ENCODE measurements around the gene SESN1.
"Not testable (repeated sequence)": the region's sequence is repeated elsewhere in the genome, so short reads cannot be mapped to it uniquely, and the experiment has no call there.

The SESN1 gene

DNA sequence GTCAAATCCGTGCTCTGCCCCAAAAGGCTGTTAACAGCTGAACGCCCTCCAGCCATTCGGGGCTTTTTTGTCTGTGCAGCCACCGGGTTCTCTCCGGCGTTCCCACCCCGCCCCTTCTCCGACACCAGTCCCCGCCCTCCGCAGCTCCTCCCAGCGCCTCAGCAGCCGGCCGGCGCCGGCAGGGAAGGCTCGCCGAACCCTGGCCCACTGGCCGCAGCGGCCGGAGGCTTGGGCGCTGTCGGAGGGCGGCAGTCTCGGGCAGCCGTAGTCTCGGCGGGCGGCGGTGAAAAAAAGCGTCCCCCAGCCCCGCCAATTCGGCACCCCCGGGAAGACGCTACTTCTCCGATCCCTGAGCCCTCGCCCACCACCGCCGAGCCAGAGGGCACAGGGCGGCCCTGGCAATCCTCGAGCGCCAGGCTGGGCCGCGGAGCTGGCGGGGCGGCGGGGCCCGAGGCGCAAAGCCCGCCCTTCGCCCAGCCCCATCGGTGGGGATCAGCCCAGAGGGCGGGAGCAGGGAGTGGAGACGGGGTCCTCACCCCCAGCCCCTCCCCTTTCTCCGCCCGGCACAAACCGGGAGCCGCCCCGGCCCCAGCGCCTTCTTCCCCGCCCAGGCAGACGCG lies at the start of gene SESN1:
TSS of gene SESN1 (minus strand) at position 431 of the 620 bp plus-strand sequence. CDS start 773 bp downstream, outside the sequence.
- DNase-seq (ENCODE audit: low spot score): peak; percentile 92

DNA sequence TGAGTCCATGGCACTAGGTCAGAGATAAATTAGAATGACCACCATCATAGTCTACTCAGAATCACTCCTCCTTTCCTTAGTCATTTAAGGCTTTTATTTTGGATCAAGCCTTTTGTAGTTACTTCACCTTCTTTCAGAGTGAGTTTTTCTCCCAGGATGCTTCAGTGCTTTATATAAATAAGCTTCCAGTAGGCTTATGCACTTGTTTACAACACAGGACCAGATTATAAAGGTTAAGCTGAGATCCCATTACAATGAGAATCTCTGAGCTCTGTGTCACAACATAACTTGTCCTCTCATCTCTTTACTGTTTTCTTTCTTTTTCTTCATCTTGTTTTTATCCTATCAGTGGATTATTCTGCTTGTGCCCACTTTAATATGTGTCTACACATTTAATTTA lies 48.5 kb upstream of the SESN1 start:
- no peak for DNase-seq (ENCODE audit: low spot score)

DNA sequence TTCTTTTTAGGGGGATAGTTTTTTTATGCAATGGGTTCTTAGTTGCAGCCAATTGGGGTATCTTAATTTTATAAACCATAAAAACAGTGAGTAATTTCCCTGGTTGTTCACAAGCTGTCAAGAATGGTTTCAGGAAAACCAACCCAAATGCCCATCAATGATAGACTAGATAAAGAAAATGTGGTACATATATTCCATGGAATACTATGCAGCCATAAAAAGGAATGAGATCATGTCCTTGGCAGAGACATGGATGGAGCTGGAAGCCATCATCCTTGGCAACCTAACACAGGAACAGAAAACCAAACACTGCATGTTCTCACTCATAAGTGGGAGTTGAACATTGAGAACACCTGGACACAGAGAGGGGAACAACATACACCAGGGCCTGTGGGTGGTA lies 47.4 kb upstream of the SESN1 start:
- DNase-seq (ENCODE audit: low spot score): not testable (repeated sequence)

DNA sequence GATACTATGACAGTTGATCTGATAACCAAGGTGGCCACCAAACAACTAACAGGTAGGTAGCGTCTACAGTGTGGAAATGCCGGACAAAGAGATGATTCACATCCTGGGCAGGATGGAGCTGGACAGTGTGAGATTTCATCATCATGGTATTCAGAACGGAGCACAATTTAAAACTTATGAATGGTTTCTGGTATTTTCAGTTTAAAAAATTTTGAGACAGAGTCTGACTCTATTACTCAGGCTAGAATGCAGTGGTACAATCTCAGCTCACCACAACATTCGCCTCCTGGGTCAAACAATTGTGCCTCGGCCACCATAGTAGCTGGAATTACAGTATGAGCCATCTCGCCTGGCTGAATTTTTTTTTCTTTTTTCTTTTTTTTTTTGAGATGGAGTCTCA lies 44.5 kb upstream of the SESN1 start:
- DNase-seq (ENCODE audit: low spot score): peak; percentile 17

DNA sequence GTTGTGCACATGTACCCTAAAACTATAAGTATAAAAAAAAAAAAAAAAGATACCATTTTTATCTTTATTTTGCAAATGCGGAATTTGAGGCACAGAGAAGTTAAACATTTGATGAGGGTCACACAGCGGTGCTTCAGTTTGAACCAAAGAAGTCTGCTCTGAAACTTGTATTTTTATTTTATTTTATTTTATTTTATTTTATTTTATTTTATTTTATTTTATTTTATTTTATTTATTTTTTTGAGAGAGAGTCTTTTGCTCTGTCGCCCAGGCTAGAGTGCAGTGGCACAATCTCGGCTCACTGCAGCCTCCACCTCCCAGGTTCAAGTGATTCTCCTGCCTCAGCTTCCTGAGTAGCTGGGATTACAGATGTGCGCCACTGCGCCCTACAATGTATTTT lies 41.9 kb upstream of the SESN1 start:
- DNase-seq (ENCODE audit: low spot score): not testable (repeated sequence)

DNA sequence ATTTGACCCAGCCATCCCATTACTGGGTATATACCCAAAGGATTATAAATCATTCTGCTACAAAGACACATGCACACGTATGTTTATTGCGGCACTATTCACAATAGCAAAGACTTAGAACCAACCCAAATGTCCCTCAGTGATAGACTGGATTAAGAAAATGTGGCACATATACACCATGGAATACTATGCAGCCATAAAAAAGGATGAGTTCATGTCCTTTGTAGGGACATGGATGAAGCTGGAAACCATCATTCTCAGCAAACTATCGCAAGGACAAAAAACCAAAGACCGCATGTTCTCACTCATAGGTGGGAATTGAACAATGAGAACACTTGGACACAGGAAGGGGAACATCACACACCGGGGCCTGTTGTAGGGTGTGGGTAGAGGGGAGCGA lies 41.4 kb upstream of the SESN1 start:
- not testable (repeated sequence) for DNase-seq (ENCODE audit: low spot score)

DNA sequence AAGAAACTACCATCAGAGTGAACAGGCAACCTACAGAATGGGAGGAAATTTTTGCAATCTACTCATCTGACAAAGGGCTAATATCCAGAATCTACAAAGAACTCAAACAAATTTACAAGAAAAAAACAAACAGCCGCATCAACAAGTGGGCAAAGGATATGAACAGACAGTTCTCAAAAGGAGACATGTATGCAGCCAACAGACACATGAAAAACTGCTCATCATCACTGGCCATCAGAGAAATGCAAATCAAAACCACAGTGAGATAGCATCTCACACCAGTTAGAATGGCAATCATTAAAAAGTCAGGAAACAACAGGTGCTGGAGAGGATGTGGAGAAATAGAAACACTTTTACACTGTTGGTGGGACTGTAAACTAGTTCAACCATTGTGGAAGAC lies 41.0 kb upstream of the SESN1 start:
- not testable (repeated sequence) for DNase-seq (ENCODE audit: low spot score)

DNA sequence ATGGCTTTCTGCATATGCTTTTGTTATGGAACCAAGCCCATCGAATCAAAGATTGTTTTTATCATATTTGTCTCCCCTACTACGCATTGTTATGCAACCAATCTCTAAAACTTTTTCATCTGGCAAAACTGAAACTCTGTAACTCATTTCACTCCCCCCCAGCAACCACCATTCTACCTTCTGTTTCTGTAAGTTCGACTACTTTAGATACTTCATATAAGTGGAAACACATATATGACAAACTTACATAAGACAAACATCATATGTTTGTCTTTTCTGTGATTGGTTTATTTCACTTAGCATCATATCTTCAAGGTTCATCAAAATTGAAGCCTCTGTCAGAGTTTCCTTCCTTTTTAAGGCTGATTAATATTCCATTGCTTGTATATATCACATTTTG lies 35.4 kb upstream of the SESN1 start:
- no peak for DNase-seq (ENCODE audit: low spot score)

DNA sequence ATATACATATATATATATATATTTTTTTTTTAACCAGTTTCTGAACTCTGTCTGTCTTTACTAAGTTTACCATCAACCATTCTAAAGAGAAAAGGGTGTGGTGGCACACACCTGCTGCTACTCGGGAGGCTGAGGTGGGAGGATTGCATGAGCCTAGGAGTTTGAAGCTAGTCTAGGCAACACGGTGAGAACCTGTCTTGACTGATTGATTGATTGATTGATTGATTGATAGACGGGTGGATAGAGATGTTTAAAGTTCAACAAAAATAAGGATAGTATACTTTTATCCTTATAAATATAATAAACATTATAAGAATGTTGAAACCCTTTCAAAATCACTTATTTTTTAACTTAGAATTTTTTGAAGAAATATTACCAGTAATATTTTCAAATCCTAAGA lies 30.9 kb upstream of the SESN1 start:
- no peak for DNase-seq (ENCODE audit: low spot score)

DNA sequence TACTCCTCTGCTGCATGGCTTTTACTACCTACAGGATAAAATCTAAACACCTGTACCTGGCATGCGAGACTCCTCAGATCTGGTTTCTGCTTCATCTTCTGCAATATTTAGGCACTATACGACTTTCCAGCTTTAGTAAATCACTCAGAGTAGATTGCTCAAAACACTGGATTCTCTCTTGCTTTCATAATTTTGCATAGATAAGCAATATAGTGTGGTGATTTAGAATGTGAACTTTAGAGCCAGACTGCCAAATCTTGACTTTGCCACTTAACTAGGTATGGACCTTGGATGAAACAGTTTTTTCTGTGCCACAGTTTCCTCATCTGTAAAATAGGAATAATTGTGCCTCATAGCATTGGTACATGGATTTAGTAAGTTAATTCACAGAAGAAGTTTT lies 29.6 kb upstream of the SESN1 start:
- DNase-seq (ENCODE audit: low spot score): no peak

DNA sequence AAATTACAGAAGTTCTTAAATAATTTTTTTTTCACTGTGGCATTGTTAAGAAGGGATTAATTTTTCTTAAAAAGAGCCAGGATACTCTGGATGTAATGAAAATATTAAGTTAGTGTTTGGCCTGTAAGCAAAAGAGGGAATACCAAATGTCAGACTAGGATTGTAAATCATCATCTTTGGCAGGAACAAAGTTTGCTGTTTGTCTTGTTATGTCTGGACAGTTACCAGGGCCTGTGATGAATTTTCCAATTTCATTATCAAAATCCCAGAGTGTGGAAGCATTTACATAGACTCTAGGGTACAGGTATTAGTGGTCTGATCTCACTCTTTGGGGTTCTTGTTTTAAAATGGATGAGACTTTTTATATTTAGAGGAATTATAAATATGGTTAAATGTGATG lies 26.8 kb upstream of the SESN1 start:
- DNase-seq (ENCODE audit: low spot score): no peak

DNA sequence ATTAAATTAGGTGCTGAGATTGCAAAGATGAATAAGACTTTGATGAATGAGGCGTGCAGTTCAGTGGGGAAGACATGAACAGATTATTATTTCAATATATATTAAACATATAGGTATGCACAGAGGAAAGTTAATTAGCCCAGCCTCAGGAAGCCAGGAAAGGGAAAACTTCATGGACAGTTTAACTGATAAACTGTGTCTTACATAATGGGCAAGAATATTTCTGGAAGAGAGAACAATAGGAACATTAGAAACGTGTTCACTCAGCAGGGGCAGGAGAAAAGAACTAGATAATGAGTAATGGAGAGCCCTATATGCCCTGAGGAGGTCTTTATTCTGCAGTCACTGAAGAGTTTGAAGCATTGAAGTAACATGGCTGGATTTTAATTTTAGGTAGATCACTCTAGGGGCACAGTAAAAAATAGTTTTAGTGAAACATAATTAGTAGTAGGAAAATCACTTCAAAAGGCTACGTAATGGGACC lies 24.3 kb upstream of the SESN1 start:
- no peak for DNase-seq (ENCODE audit: low spot score)

DNA sequence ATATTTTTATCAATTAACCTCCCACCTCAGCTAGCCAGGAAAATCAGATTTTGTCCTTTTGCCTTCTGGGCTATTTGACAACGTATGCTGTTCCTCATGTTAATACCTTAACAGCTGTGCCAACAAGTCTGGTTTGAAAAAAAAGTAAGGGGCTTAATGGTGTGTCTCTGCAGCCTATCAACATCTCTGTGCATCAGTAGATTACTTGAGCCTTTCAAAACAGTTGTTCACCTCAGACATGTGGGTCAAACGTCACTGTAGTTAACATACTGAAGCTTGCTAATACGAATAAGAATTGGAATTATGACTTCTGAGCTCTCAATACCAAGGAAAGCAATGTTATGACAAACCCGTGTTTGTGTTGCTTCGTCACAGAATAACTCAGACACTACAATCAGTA lies 23.7 kb upstream of the SESN1 start:
- DNase-seq (ENCODE audit: low spot score): no peak

DNA sequence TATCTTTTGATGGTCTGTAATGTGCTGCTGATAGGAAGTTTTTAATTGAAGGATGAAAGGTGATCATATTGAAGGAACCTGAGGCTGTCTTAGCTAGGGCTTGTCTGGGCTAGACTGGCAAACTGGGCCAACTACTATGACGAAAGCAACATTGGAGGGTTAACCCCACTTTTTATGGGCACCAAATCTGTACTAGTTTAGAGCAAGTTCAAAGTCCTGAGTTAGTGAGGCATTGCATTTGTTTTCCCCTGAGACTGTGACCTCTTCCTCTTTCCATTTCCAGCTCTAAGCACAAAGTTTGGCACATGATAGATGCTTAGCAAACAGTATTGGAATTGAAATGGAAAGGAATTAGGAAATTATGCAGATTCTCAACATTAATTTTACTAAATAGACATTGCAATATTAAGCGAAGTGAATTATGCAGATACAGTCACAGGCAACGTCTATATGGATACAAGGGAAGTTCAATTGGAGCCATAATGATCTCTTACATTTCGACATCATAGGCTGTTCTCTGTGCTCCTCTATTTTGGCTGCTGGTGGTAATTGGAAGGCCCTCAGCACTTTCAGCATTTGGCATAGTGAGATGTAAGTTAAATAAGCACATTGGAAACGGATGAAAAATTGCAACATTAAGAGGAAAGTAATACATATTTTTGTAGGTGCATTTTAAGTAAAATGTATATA lies 22.8 kb upstream of the SESN1 start:
- no peak for DNase-seq (ENCODE audit: low spot score)

DNA sequence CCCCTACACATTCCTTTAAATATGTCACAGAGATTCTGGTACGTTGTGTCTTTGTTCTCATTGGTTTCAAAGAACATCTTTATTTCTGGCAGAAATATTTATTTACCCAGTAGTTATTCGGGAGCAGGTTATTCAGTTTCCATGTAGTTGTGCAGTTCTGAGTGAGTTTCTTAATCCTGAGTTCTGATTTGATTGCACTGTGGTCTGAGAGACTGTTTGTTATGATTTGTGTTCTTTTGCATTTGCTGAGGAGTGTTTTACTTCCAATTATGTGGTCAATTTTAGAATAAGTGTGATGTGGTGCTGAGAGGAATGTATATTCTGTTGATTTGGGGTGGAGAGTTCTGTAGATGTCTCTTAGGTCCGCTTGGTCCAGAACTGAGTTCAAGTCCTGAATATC lies 18.0 kb upstream of the SESN1 start:
- DNase-seq (ENCODE audit: low spot score): not testable (repeated sequence)

DNA sequence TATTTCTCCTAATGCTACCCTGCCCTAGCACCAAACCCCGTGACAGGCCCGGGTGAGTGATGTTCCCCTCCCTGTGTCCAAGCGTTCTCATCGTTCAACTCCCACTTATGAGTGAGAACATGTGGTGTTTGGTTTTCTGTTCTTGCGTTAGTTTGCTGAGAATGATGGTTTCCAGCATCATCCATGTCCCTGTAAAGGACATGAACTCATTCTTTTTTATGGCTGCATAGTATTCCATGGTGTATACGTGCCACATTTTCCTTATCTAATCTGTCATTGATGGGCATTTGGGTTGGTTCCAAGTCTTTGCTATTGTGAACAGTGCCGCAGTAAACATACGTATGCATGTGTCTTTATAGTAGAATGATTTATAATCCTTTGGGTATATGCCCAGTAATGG lies 15.0 kb upstream of the SESN1 start:
- not testable (repeated sequence) for DNase-seq (ENCODE audit: low spot score)

DNA sequence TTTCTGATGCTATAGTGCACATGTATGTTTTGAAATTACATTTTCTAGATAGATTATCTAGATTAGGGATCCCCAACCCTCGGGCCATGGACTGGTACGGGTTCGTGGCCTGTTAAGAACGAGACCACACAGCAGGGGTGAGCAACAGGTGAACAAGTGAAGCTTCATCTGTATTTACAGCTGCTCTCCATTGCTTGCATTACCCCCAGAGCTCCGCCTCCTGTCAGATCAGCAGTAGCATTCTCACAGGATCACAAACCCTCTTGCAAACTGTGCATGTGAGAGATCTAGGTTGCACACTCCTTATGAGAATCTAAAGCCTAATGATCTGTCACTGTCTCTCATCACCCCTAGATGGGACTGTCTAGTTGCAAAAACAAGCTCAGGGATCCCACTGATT lies 11.0 kb upstream of the SESN1 start:
- DNase-seq (ENCODE audit: low spot score): no peak

DNA sequence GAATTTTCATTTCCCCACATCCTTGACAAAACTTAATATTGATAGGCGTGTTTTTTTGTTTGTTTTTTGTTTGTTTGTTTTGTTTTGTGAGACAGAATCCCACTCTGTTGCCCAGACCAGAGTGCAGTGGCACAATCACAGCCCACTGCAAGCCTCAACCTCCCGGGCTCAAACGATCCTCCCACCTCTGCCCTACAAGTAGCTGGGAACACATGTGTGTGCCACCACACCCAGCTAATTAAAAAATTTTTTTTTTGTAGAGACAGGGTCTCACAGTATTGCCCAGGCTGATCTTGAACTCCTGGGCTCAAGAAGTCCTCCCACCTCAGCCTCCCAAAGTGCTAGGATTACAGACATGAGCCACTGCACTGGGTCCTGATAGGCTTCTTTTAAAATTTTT lies 9.9 kb upstream of the SESN1 start:
- no peak for DNase-seq (ENCODE audit: low spot score)

DNA sequence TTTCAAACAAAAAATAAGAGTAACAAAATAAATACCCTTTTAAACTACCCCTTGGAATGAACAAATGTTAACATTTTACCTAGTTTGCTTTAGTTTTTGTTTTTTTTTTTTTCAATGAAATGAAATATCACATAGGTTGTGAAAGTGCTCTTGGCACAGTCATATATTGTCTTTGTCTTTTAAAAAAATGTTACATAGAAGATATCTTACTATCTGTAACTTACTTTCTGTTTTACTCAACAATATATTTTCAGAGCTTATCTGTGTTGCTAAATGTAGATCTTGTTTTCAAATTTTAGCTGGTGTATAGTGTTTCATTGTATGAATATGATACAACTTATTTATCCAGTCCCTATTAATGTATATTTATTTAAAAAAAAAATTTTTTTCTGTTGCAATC lies 9.3 kb upstream of the SESN1 start:
- no peak for DNase-seq (ENCODE audit: low spot score)

DNA sequence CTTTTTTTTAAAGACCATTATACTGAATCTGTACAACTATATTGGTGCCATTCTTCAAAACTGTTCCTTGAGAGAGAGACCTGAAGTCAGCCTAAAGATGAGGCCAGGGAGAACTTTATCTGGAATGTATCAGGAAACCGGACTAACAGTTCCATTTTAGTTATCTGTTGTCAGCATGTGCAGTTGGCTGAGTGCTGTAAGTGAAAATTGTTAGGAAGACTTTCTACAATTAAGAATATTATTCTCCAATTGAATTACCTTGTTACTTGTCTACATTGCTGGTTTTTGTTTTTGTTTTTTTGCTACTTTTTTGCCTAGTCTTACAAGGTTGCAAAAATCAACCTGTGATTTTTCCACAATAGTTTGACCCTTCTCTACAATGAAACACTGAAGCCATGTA lies 8.1 kb upstream of the SESN1 start:
- DNase-seq (ENCODE audit: low spot score): no peak

DNA sequence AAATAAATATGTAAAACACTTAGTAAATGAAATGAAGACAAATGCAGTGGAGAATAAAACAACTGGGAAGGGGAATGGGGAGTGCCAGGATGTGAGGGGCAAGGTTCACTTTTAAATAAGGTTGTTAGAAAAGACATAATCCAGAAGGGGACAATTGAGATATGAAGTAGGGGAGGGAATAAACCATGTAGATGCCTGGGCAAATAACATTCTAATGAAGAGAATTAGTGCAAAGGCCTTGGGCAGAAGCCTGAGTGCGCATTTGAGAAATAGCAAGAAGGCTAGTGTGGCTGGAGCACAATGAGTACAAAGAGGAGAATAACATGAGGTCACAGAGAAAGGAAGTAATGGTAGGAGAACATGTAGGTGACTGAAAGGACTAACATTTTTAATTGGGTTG lies 3.0 kb upstream of the SESN1 start:
- DNase-seq (ENCODE audit: low spot score): no peak

DNA sequence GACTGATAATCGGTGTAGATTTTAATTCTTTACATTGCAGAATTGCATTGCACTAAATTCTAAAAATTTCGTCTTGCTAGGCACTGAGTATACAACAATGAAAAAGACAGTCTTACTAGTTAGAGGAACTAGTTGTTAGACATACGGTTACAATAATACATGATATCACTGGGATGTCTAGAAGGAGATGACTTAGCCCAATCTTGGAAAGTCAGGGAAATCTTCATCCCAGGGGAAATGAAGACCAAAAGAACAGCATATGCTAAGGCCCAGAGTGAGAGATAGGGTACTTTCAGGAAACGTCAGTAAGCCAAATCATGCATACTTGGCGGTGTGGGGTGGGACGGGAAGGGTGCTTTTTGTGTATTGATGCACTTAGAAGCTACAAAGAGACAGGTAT lies 1.6 kb upstream of the SESN1 start:
- no peak for DNase-seq (ENCODE audit: low spot score)

DNA sequence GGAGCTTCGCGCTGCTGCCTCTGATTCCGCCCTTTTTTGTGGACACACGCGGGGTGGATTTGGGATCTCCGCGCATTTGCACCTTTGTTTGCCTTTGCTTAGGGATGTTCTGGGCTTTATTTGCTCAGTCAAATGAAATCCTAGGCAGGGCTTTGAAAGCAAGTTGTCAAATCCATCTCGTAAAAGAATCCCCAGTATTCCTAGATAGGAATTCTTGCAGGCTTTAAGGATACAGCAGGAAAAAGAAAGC lies 1.1 kb upstream of the SESN1 start:
- DNase-seq (ENCODE audit: low spot score): no peak
